Measurements from ENCODE around the gene KRT14.
"Not testable (repeated sequence)": the region's sequence is repeated elsewhere in the genome, so short reads cannot be mapped to it uniquely, and the experiment has no call there.

Gene KRT14

GRCh38 chr17:41613277-41614082, 26.8 kb upstream of the KRT14 start:
- Histone ChIP-seq H3K4me1 (ENCODE audit: control insufficient read depth, insufficient read depth, low read length) (peaks cover 9% of the 10 kb centered on the region), H3K9me3 (ENCODE audit: control insufficient read depth, low read length) (no peaks in the 10 kb centered on the region), H3K36me3 (ENCODE audit: control insufficient read depth, insufficient read depth, low read length, severe bottlenecking) (no peaks in the 10 kb centered on the region), H3K27me3 (replicated peaks; ENCODE audit: control insufficient read depth, insufficient read depth, low read length) (peaks cover 29% of the 10 kb centered on the region), H3K9ac (ENCODE audit: low read length) (no peak overlapping the region), H3K4me3 (ENCODE audit: low read length) (no peak overlapping the region)
- no peak for DNase-seq (ENCODE audit: low read depth)

GRCh38 chr17:41612376-41613160, 25.9 kb upstream of the KRT14 start, which contains the start of gene KRT16:
Gene KRT16 (minus strand): TSS chr17:41612767. CDS start chr17:41612688, 79 bp downstream.
- H3K4me3 ChIP-seq (ENCODE audit: low read length); H3K36me3 ChIP-seq (ENCODE audit: control insufficient read depth, insufficient read depth, low read length, severe bottlenecking); H3K9me3 ChIP-seq (ENCODE audit: control insufficient read depth, low read length); H3K4me1 ChIP-seq (ENCODE audit: control insufficient read depth, insufficient read depth, low read length); H3K9ac ChIP-seq (ENCODE audit: low read length): not testable (repeated sequence)
- DNase-seq (ENCODE audit: low read depth), result peak; percentile 65
- H3K27me3 ChIP-seq (replicated peaks; ENCODE audit: control insufficient read depth, insufficient read depth, low read length), result peaks cover 26% of the 10 kb centered on the region

- Histone ChIP-seq H3K36me3 (ENCODE audit: control insufficient read depth, insufficient read depth, low read length, severe bottlenecking) (no peaks in the 10 kb centered on the region), H3K4me1 (ENCODE audit: control insufficient read depth, insufficient read depth, low read length) (peaks cover 9% of the 10 kb centered on the region), H3K4me3 (ENCODE audit: low read length) (no peak overlapping the region), H3K9ac (ENCODE audit: low read length) (no peak overlapping the region), H3K9me3 (ENCODE audit: control insufficient read depth, low read length) (peaks cover 15% of the 10 kb centered on the region), H3K27me3 (replicated peaks; ENCODE audit: control insufficient read depth, insufficient read depth, low read length) (peaks cover 14% of the 10 kb centered on the region)
- no peak for DNase-seq (ENCODE audit: low read depth)
Measured at GRCh38 chr17:41610965-41611640, 24.4 kb upstream of the KRT14 start.

GRCh38 chr17:41610061-41610517, 23.4 kb upstream of the KRT14 start:
- not testable (repeated sequence) for H3K36me3 ChIP-seq (ENCODE audit: control insufficient read depth, insufficient read depth, low read length, severe bottlenecking); DNase-seq (ENCODE audit: low read depth); H3K4me1 ChIP-seq (ENCODE audit: control insufficient read depth, insufficient read depth, low read length); H3K9ac ChIP-seq (ENCODE audit: low read length); H3K4me3 ChIP-seq (ENCODE audit: low read length)
- peaks cover 17% of the 10 kb centered on the region for H3K27me3 ChIP-seq (replicated peaks; ENCODE audit: control insufficient read depth, insufficient read depth, low read length)
- H3K9me3 ChIP-seq (ENCODE audit: control insufficient read depth, low read length), result peaks cover 15% of the 10 kb centered on the region

- H3K4me1 ChIP-seq (ENCODE audit: control insufficient read depth, insufficient read depth, low read length); H3K4me3 ChIP-seq (ENCODE audit: low read length); H3K36me3 ChIP-seq (ENCODE audit: control insufficient read depth, insufficient read depth, low read length, severe bottlenecking); H3K9ac ChIP-seq (ENCODE audit: low read length); DNase-seq (ENCODE audit: low read depth): not testable (repeated sequence)
- Histone ChIP-seq H3K9me3 (ENCODE audit: control insufficient read depth, low read length) (peaks cover 15% of the 10 kb centered on the region), H3K27me3 (replicated peaks; ENCODE audit: control insufficient read depth, insufficient read depth, low read length) (peaks cover 27% of the 10 kb centered on the region)
Measured at GRCh38 chr17:41606930-41607329, 20.2 kb upstream of the KRT14 start.

- Histone ChIP-seq H3K4me3 (ENCODE audit: low read length) (no peak overlapping the region), H3K36me3 (ENCODE audit: control insufficient read depth, insufficient read depth, low read length, severe bottlenecking) (no peaks in the 10 kb centered on the region), H3K4me1 (ENCODE audit: control insufficient read depth, insufficient read depth, low read length) (peaks cover 3% of the 10 kb centered on the region), H3K27me3 (replicated peaks; ENCODE audit: control insufficient read depth, insufficient read depth, low read length) (peaks cover 24% of the 10 kb centered on the region), H3K9ac (ENCODE audit: low read length) (no peak overlapping the region), H3K9me3 (ENCODE audit: control insufficient read depth, low read length) (peaks cover 12% of the 10 kb centered on the region)
- no peak for DNase-seq (ENCODE audit: low read depth)
Measured at GRCh38 chr17:41602524-41602923, 15.8 kb upstream of the KRT14 start.

- Histone ChIP-seq H3K4me3 (ENCODE audit: low read length) (no peak overlapping the region), H3K9ac (ENCODE audit: low read length) (no peak overlapping the region), H3K9me3 (ENCODE audit: control insufficient read depth, low read length) (no peaks in the 10 kb centered on the region), H3K4me1 (ENCODE audit: control insufficient read depth, insufficient read depth, low read length) (peaks cover 3% of the 10 kb centered on the region), H3K27me3 (replicated peaks; ENCODE audit: control insufficient read depth, insufficient read depth, low read length) (peaks cover 31% of the 10 kb centered on the region), H3K36me3 (ENCODE audit: control insufficient read depth, insufficient read depth, low read length, severe bottlenecking) (no peaks in the 10 kb centered on the region)
- no peak for DNase-seq (ENCODE audit: low read depth)
Measured at GRCh38 chr17:41600318-41600717, 13.6 kb upstream of the KRT14 start.

- Histone ChIP-seq H3K9me3 (ENCODE audit: control insufficient read depth, low read length) (no peaks in the 10 kb centered on the region), H3K27me3 (replicated peaks; ENCODE audit: control insufficient read depth, insufficient read depth, low read length) (peaks cover 37% of the 10 kb centered on the region), H3K4me1 (ENCODE audit: control insufficient read depth, insufficient read depth, low read length) (peaks cover 3% of the 10 kb centered on the region), H3K4me3 (ENCODE audit: low read length) (no peak overlapping the region), H3K36me3 (ENCODE audit: control insufficient read depth, insufficient read depth, low read length, severe bottlenecking) (no peaks in the 10 kb centered on the region), H3K9ac (ENCODE audit: low read length) (no peak overlapping the region)
- no peak for DNase-seq (ENCODE audit: low read depth)
Measured at GRCh38 chr17:41599680-41600079, 13.0 kb upstream of the KRT14 start.

GRCh38 chr17:41595585-41595984, 8.9 kb upstream of the KRT14 start:
- Histone ChIP-seq H3K27me3 (replicated peaks; ENCODE audit: control insufficient read depth, insufficient read depth, low read length) (peaks cover 31% of the 10 kb centered on the region), H3K9ac (ENCODE audit: low read length) (no peak overlapping the region)

GRCh38 chr17:41594363-41594915, 7.7 kb upstream of the KRT14 start:
- Histone ChIP-seq H3K9ac (ENCODE audit: low read length) (peak overlapping the region; percentile 83), H3K4me3 (ENCODE audit: low read length) (no peak overlapping the region), H3K9me3 (ENCODE audit: control insufficient read depth, low read length) (peaks cover 3% of the 10 kb centered on the region), H3K4me1 (ENCODE audit: control insufficient read depth, insufficient read depth, low read length) (peaks cover 8% of the 10 kb centered on the region), H3K27me3 (replicated peaks; ENCODE audit: control insufficient read depth, insufficient read depth, low read length) (peaks cover 31% of the 10 kb centered on the region), H3K36me3 (ENCODE audit: control insufficient read depth, insufficient read depth, low read length, severe bottlenecking) (no peaks in the 10 kb centered on the region)
- no peak for DNase-seq (ENCODE audit: low read depth)

More at GRCh38 chr17:41595585-41595984, 8.9 kb upstream of the KRT14 start:
- H3K9me3 ChIP-seq (ENCODE audit: control insufficient read depth, low read length), result peaks cover 3% of the 10 kb centered on the region
- H3K4me1 ChIP-seq (ENCODE audit: control insufficient read depth, insufficient read depth, low read length), result peaks cover 11% of the 10 kb centered on the region
- H3K36me3 ChIP-seq (ENCODE audit: control insufficient read depth, insufficient read depth, low read length, severe bottlenecking), result no peaks in the 10 kb centered on the region
- H3K4me3 ChIP-seq (ENCODE audit: low read length), result no peak overlapping the region
- DNase-seq (ENCODE audit: low read depth), result no peak

All from adipocyte (in vitro differentiated cells).